H1 (cell line): ENCODE results near the gene ANKRD9. TPM values are rescaled to one million over a fixed set of nuclear protein-coding genes. Genes with fewer than 3 reads are reported as not detected.

Source experiments
- CTCF ChIA-PET: fragments of 300-600 bp; sonication (Branson Sonifier 250); formaldehyde crosslinking; loops from one replicate; lab custom pipeline; 2021; ENCODE audit not compliant: partially characterized antibody; lab: Charles Lee
- POLR2A ChIA-PET: fragments of 300-600 bp; sonication (Branson Sonifier 250); formaldehyde crosslinking; loops from one replicate; lab custom pipeline; 2021; ENCODE audit warnings: inconsistent platforms; ENCODE audit not compliant: partially characterized antibody; lab: Charles Lee
- DNase-seq, 2 experiments: peaks; one replicate each; pipeline versions ENCODE4 v3.0.0 to v3.0.0-alpha.2; 2010 to 2022; ENCODE audit warnings: low spot score in 2 of 2, low read depth in 1 of 2, mixed read lengths in 1 of 2
- FAIRE-seq: peaks from 2 replicates; lab custom pipeline; 2011; peaks lifted over from hg19 to GRCh38; lab: Jason Lieb, UNC
- H2AFZ ChIP-seq: 2 replicates; pipeline ENCODE4 v1.8.1; 2012; ENCODE audit warnings: low read length, inconsistent platforms
- H2AK5ac ChIP-seq: 2 replicates; pipeline ENCODE4 v1.6.1; 2013; ENCODE audit warnings: low read depth, low read length
- H2BK120ac ChIP-seq: replicated peaks from 2 replicates; pipeline ENCODE3; 2013; ENCODE audit warnings: low read depth, low read length, inconsistent platforms
- H2BK12ac ChIP-seq: 2 replicates; pipeline ENCODE4 v1.6.1; 2013; ENCODE audit warnings: low read depth, low read length
- H2BK15ac ChIP-seq: 2 replicates; pipeline ENCODE4 v1.6.1; 2013; ENCODE audit warnings: low read length
- H2BK20ac ChIP-seq: 2 replicates; pipeline ENCODE4 v1.6.1; 2013; ENCODE audit warnings: low read length
- H2BK5ac ChIP-seq: 2 replicates; pipeline ENCODE4 v1.6.1; 2013; ENCODE audit warnings: low read depth, low read length
- H3K14ac ChIP-seq: 2 replicates; pipeline ENCODE4 v1.6.1; 2013; ENCODE audit warnings: inconsistent platforms; ENCODE audit not compliant: insufficient read length
- H3K18ac ChIP-seq: 2 replicates; pipeline ENCODE4 v1.6.1; 2013; ENCODE audit warnings: low read length; ENCODE audit errors: extremely low read depth
- H3K23ac ChIP-seq: 2 replicates; pipeline ENCODE4 v1.6.1; 2013; ENCODE audit warnings: inconsistent platforms; ENCODE audit not compliant: insufficient read length
- H3K23me2 ChIP-seq: 2 replicates; pipeline ENCODE4 v1.6.1; 2013; ENCODE audit warnings: low read depth, low read length
- H3K27ac ChIP-seq: 2 replicates; pipeline ENCODE4 v1.6.1; 2011; ENCODE audit warnings: low read depth, low read length, inconsistent platforms
- H3K27me3 ChIP-seq, 4 experiments: replicated peaks in 1 of 4; 1 replicate in 1 of 4; 2 replicates in 3 of 4; pipeline versions ENCODE4 v1.6.1 to v1.8.1; 2011 to 2013; ENCODE audit warnings: low read length in 3 of 4, mild to moderate bottlenecking in 3 of 4, inconsistent platforms in 2 of 4, mixed read lengths in 2 of 4, moderate library complexity in 1 of 4; ENCODE audit not compliant: control insufficient read depth in 3 of 4, insufficient read depth in 3 of 4; ENCODE audit errors: extremely low read depth in 1 of 4
- H3K36me3 ChIP-seq, 4 experiments: 2 replicates each; pipeline versions ENCODE4 v1.6.1 to v1.8.1; 2011 to 2013; ENCODE audit warnings: mild to moderate bottlenecking in 4 of 4, low read length in 3 of 4, moderate library complexity in 2 of 4, control low read depth in 1 of 4, inconsistent platforms in 1 of 4; ENCODE audit not compliant: insufficient read depth in 4 of 4, control insufficient read depth in 2 of 4
- H3K4ac ChIP-seq: replicated peaks from 2 replicates; pipeline ENCODE3; 2013; ENCODE audit warnings: low read length, low read depth, mixed read lengths, inconsistent platforms; ENCODE audit not compliant: insufficient read length
- H3K4me1 ChIP-seq, 4 experiments: replicated peaks in 1 of 4; 1 replicate in 1 of 4; 2 replicates in 3 of 4; pipeline versions ENCODE4 v1.6.1 to v1.8.1; 2011 to 2013; ENCODE audit warnings: low read length in 3 of 4, inconsistent platforms in 2 of 4, mixed read lengths in 1 of 4; ENCODE audit not compliant: insufficient read depth in 4 of 4, control insufficient read depth in 3 of 4
- H3K4me2 ChIP-seq, 2 experiments: 2 replicates each; pipeline versions ENCODE4 v1.6.1 to v1.8.1; 2011 to 2013; ENCODE audit warnings: low read depth in 2 of 2, low read length in 2 of 2, control low read depth in 1 of 2, inconsistent platforms in 1 of 2, mild to moderate bottlenecking in 1 of 2; ENCODE audit not compliant: insufficient read depth in 1 of 2
- H3K4me3 ChIP-seq, 4 experiments: fragments of 200-600, 300-600 bp in 1 of 4; sonication (generic), shearing (Covaris generic), sonication (Bioruptor Twin) in 1 of 4; 2 replicates each; pipeline versions ENCODE4 v1.5.1 to v1.8.1; 2011 to 2016; ENCODE audit warnings: low read length in 4 of 4, low read depth in 3 of 4, control low read depth in 2 of 4, inconsistent platforms in 2 of 4, mild to moderate bottlenecking in 2 of 4, mixed read lengths in 1 of 4, moderate library complexity in 1 of 4; ENCODE audit not compliant: insufficient read depth in 2 of 4; ENCODE audit errors: extremely low read depth in 1 of 4
- H3K56ac ChIP-seq: replicated peaks from 2 replicates; pipeline ENCODE3; 2013; ENCODE audit warnings: low read depth, mild to moderate bottlenecking, mixed read lengths, low read length, inconsistent platforms; ENCODE audit not compliant: insufficient read length
- H3K79me1 ChIP-seq: 2 replicates; pipeline ENCODE4 v1.6.1; 2013; ENCODE audit warnings: low read depth, low read length, control low read depth
- H3K79me2 ChIP-seq, 2 experiments: 2 replicates each; pipeline versions ENCODE4 v1.6.1 to v1.8.1; 2012 to 2013; ENCODE audit warnings: low read length in 2 of 2, mild to moderate bottlenecking in 2 of 2, inconsistent platforms in 1 of 2; ENCODE audit not compliant: insufficient read depth in 2 of 2, control insufficient read depth in 1 of 2
- H3K9ac ChIP-seq, 4 experiments: replicated peaks in 1 of 4; 1 replicate in 1 of 4; 2 replicates in 3 of 4; pipeline versions ENCODE4 v1.6.1 to v1.8.1; 2011 to 2013; ENCODE audit warnings: low read depth in 3 of 4, low read length in 3 of 4, control low read depth in 2 of 4, mild to moderate bottlenecking in 2 of 4, moderate library complexity in 2 of 4, inconsistent platforms in 1 of 4; ENCODE audit errors: extremely low read depth in 1 of 4
- H3K9me3 ChIP-seq, 2 experiments: 2 replicates each; pipeline versions ENCODE4 v1.6.1 to v1.8.1; 2012 to 2013; ENCODE audit warnings: mild to moderate bottlenecking in 2 of 2, moderate library complexity in 2 of 2, control low read depth in 1 of 2, inconsistent platforms in 1 of 2, low read depth in 1 of 2, low read length in 1 of 2, mixed read lengths in 1 of 2; ENCODE audit not compliant: insufficient read depth in 2 of 2
- H4K20me1 ChIP-seq, 2 experiments: replicated peaks in 1 of 2; 2 replicates each; pipeline versions ENCODE3 to v1.8.1; 2011 to 2013; ENCODE audit warnings: inconsistent platforms in 2 of 2, low read length in 2 of 2, mild to moderate bottlenecking in 1 of 2; ENCODE audit not compliant: insufficient read depth in 2 of 2, control insufficient read depth in 1 of 2
- H4K5ac ChIP-seq: 2 replicates; pipeline ENCODE4 v1.6.1; 2013; ENCODE audit warnings: low read length, low read depth, mixed read lengths, inconsistent platforms; ENCODE audit not compliant: insufficient read length
- H4K8ac ChIP-seq: 2 replicates; pipeline ENCODE4 v1.8.0; 2013; ENCODE audit warnings: mild to moderate bottlenecking, moderate library complexity, low read length, inconsistent platforms; ENCODE audit not compliant: insufficient read depth; ENCODE audit errors: extremely low read depth
- H4K91ac ChIP-seq: replicated peaks from 2 replicates; pipeline ENCODE3; 2013; ENCODE audit warnings: low read length, mixed read lengths, inconsistent platforms; ENCODE audit not compliant: insufficient read length
- EZH2 ChIP-seq: fragments of 200-600 bp; sonication (generic); IDR thresholded peaks from 2 replicates; pipeline ENCODE4 v1.7.1; 2012; ENCODE audit warnings: low read depth, mild to moderate bottlenecking, moderate library complexity, low read length, inconsistent platforms; ENCODE audit not compliant: severe bottlenecking
- FOSL1 ChIP-seq: IDR thresholded peaks from 2 replicates; pipeline ENCODE4 v1.6.1; 2011; ENCODE audit warnings: mild to moderate bottlenecking, low read depth, low read length, moderate library complexity; ENCODE audit not compliant: insufficient read depth
- GTF2F1 ChIP-seq: IDR thresholded peaks from 2 replicates; pipeline ENCODE4 v1.6.1; 2012; ENCODE audit warnings: low read depth, low read length, improper control_type of control experiment, borderline replicate concordance
- HDAC2 ChIP-seq, 2 experiments: fragments of 300-600 bp in 1 of 2; sonication (generic) in 1 of 2; IDR thresholded peaks; 2 replicates each; pipeline ENCODE4 v1.6.1; 2011 to 2012; ENCODE audit warnings: low read depth in 2 of 2, low read length in 2 of 2, mild to moderate bottlenecking in 2 of 2, moderate library complexity in 2 of 2, borderline replicate concordance in 1 of 2, inconsistent platforms in 1 of 2
- POLR2A ChIP-seq, 2 experiments: IDR thresholded peaks; 1 replicate in 1 of 2; 2 replicates in 1 of 2; pipeline ENCODE4 v1.6.1; 2011; ENCODE audit warnings: low read depth in 2 of 2, low read length in 2 of 2, mild to moderate bottlenecking in 2 of 2; ENCODE audit errors: control extremely low read depth in 1 of 2
- RAD21 ChIP-seq, 2 experiments: IDR thresholded peaks in 1 of 2; conservative IDR thresholded peaks in 1 of 2; 2 replicates each; pipeline ENCODE4 v1.6.1; 2011; ENCODE audit warnings: low read depth in 2 of 2, low read length in 2 of 2, improper control_type of control experiment in 1 of 2, inconsistent platforms in 1 of 2, mild to moderate bottlenecking in 1 of 2, moderate library complexity in 1 of 2
- RBBP5 ChIP-seq: IDR thresholded peaks from 2 replicates; pipeline ENCODE4 v1.7.1; 2012; ENCODE audit warnings: low read depth, mild to moderate bottlenecking, inconsistent platforms, low read length, moderate library complexity, borderline replicate concordance
- TAF7 ChIP-seq: optimal IDR thresholded peaks from 2 replicates; pipeline ENCODE3; 2011; ENCODE audit warnings: low read depth, mild to moderate bottlenecking, inconsistent platforms, low read length, moderate library complexity, borderline replicate concordance
- TBP ChIP-seq: IDR thresholded peaks from 2 replicates; pipeline ENCODE4 v1.6.1; 2011; ENCODE audit warnings: low read depth, low read length, improper control_type of control experiment
- WGBS, 2 experiments: shearing (Covaris generic) in 1 of 2; methylation state at CpG; one replicate each; pipeline versions ENCODE4 v1.1.6 to v1.1.7; 2013 to 2015; ENCODE audit warnings: low lambda C conversion rate in 2 of 2, mixed read lengths in 2 of 2, inconsistent platforms in 1 of 2, low coverage in 1 of 2, missing lambda C conversion rate in 1 of 2; ENCODE audit not compliant: insufficient replicate concordance in 2 of 2, insufficient coverage in 1 of 2, insufficient read length in 1 of 2; ENCODE audit errors: extremely low coverage in 1 of 2, missing lambda C conversion rate in 1 of 2; 5-methylcytosine and 5-hydroxymethylcytosine counted together
- polyA plus RNA-seq, 7 experiments: library from polyadenylated mRNA; depleted of rRNA in 3 of 7; stranded (reverse) in 5 of 7; unstranded in 2 of 7; fragments of >200 nt in 5 of 7; fragments of 200-250 nt in 2 of 7; gene quantifications; 1 replicate in 5 of 7; 2 replicates in 1 of 7; 4 replicates in 1 of 7; pipeline versions ENCODE4 v1.2.1 to v1.2.3, GENCODE V29; 2011 to 2013; ENCODE audit warnings: missing spikeins in 2 of 7, mixed read lengths in 2 of 7
- total RNA-seq: library from RNA; stranded (reverse); fragmentation: NEBNext Ultra II Directional; extraction: Animal tissue kit (Norgen Biotek cat#: 25700); gene quantifications from 2 replicates; pipeline ENCODE4 v1.2.1, GENCODE V29; 2021

Gene ANKRD9
- total and polyA plus RNA-seq, 2 of the 8 experiments (the other 6 are each of a cell fraction or from before 2014, with no cell fraction given): 37.0 to 41.8 TPM

GRCh38 chr14:102554821-102555819 lies 45.5 kb upstream of the ANKRD9 start:
- Histone ChIP-seq H3K14ac (no peak overlapping the region), H2AFZ (no peak overlapping the region), H3K18ac (peak overlapping the region; percentile 90), H3K23ac (no peak overlapping the region), H4K8ac (peak overlapping the region; percentile 96), H2BK20ac (no peak overlapping the region), H2BK120ac (no peak overlapping the region), H3K56ac (peak overlapping the region; percentile 54), H2BK15ac (peak overlapping the region; percentile 25; the same call in 1 of the 2 replicates), H3K27ac (no peak overlapping the region), H3K79me2 (no peaks in the 10 kb centered on the region), H2BK5ac (peak overlapping the region; percentile 60; the same call in 1 of the 2 replicates), H3K4me3 (peak overlapping the region; percentile 37 to 77 (median 56)), H4K20me1 (no peaks in the 10 kb centered on the region), H4K5ac (no peak overlapping the region), H2AK5ac (peak overlapping the region; percentile 56; the same call in 1 of the 2 replicates), H3K4ac (peak overlapping the region; percentile 99), H3K4me2 (peak overlapping the region; percentile 62 to 64), H3K27me3 (no peaks in the 10 kb centered on the region), H2BK12ac (peak overlapping the region; percentile 85; the same call in 1 of the 2 replicates), H3K23me2 (peaks cover 6% of the 10 kb centered on the region; the same call in 1 of the 2 replicates), H3K36me3 (no peaks in the 10 kb centered on the region), H3K4me1 (peaks cover 0 to 8% (median 5%) of the 10 kb centered on the region in 4 experiments; a peak in 5 of 7 replicates), H4K91ac (peak overlapping the region; percentile 84), H3K79me1 (no peaks in the 10 kb centered on the region), H3K9me3 (no peaks in the 10 kb centered on the region), H3K9ac (peak overlapping the region in 3 of 4 experiments; percentile 62 to 76 (median 74); a peak in 6 of 7 replicates)
- FAIRE-seq (no peak), DNase-seq (peak in 1 of 2 experiments; percentile 83)
- 5% methylated on average over 65 of the region's 94 CpGs; no CpG with 5 or more reads in 1 of the 2 experiments for WGBS, 2 experiments
- ChIA-PET CTCF (interaction anchor here (0.6 to 1.3 kb wide), 6 partner anchors 8 to 71 kb away, joined by 3 to 4 read pairs (median 3); no protein-coding TSS in a partner anchor), POLR2A (interaction anchor here (0.6 to 4.7 kb wide), 20 partner anchors 11 to 696 kb away, joined by 3 to 50 read pairs (median 4); partner anchors contain the start of gene RCOR1)
- TF ChIP-seq TBP (peak; percentile 47; the same call in 1 of the 2 replicates), TAF7 (peak; percentile 64), RBBP5 (peak; percentile 54; the same call in 1 of the 2 replicates), RAD21 (IDR thresholded peaks at IDR 0.05 in 1 of 2, conservative IDR thresholded peaks at IDR 0.05 in 1 of 2; ENCODE audit: low read depth in 2 of 2, low read length in 2 of 2) (no peak), EZH2 (no peak), FOSL1 (no peak), POLR2A (IDR thresholded peaks at IDR 0.05; ENCODE audit: control extremely low read depth in 1 of 2, low read depth in 2 of 2, low read length in 2 of 2) (peak in 1 of 2 experiments; percentile 65; a peak in 1 of 3 replicates), GTF2F1 (no peak), HDAC2 (IDR thresholded peaks at IDR 0.05; ENCODE audit: borderline replicate concordance in 1 of 2, low read depth in 2 of 2, low read length in 2 of 2) (0 out of 4 replicates have a peak, but pooled peaks have one; percentile 3 to 9)
